IgD-negative memory B cell (primary cell): ENCODE data around the gene SORBS2. TPM values are rescaled to one million over a fixed set of nuclear protein-coding genes. Genes with fewer than 3 reads are reported as not detected.

Experiments used
- H3K27ac Mint-ChIP-seq, 3 donors: one replicate each; pipeline ENCODE4 v1.8.0; 2020 to 2022; ENCODE audit warnings: mild to moderate bottlenecking in 3 of 3, mixed read lengths in 3 of 3, moderate library complexity in 1 of 3
- H3K27me3 Mint-ChIP-seq: one replicate; pipeline ENCODE4 v1.8.0; 2021; ENCODE audit warnings: mixed read lengths
- H3K36me3 Mint-ChIP-seq: one replicate; pipeline ENCODE4 v1.8.0; 2020; ENCODE audit warnings: mild to moderate bottlenecking, mixed read lengths
- H3K4me1 Mint-ChIP-seq, 3 donors: one replicate each; pipeline ENCODE4 v1.8.0; 2020 to 2022; ENCODE audit warnings: mixed read lengths in 3 of 3, mild to moderate bottlenecking in 1 of 3
- H3K4me3 Mint-ChIP-seq, 4 donors: one replicate each; pipeline ENCODE4 v1.8.0; 2020 to 2022; ENCODE audit warnings: mild to moderate bottlenecking in 4 of 4, mixed read lengths in 4 of 4, moderate library complexity in 3 of 4
- H3K9me3 Mint-ChIP-seq, 3 donors: one replicate each; pipeline ENCODE4 v1.8.0; 2020 to 2021; ENCODE audit warnings: mixed read lengths in 3 of 3, mild to moderate bottlenecking in 1 of 3
- polyA plus RNA-seq: library from polyadenylated mRNA; unstranded; fragments of 300-500 nt; fragmentation: Illumina TruSeq; gene quantifications from one replicate; pipeline ENCODE4 v1.2.3, GENCODE V29; 2021

Gene SORBS2
- polyA plus RNA-seq, 1 donor from 2014 or later: not detected

DNA sequence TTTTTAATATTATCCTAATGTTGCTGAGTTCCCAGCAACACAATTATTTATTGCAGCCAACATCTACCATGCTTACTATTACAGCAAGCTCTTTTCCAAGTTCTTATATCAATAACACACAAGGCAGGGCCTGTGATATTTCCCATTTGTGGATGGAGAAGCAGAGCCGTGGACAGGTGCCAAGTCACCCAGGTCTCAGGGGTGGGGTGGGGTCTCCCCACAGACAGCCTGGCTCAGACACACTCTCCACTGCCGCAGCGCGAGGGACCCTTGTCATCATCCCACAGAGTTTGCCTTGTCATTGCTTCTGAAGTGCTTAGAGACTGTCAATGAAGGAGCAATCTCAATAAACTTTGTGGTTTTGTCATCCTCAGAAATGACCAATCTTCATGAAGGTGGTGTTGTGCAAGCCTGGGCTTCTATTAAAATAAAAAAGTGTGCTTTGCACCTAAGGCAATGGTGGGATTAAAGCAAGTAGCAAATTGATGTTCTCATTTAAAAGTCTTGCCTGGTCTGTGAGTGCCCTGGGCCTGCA lies 76.1 kb downstream of the SORBS2 start:
- H3K4me3 Mint-ChIP-seq: no peak overlapping the region
- peaks cover 3% of the 10 kb centered on the region for H3K36me3 Mint-ChIP-seq
- peaks cover 5% of the 10 kb centered on the region for H3K27me3 Mint-ChIP-seq
- H3K27ac Mint-ChIP-seq: no peak overlapping the region
- H3K4me1 Mint-ChIP-seq: peaks cover 22 to 30% (median 25%) of the 10 kb centered on the region in 3 donors
- peaks cover 0 to 4% (median under 1%) of the 10 kb centered on the region in 3 donors for H3K9me3 Mint-ChIP-seq

DNA sequence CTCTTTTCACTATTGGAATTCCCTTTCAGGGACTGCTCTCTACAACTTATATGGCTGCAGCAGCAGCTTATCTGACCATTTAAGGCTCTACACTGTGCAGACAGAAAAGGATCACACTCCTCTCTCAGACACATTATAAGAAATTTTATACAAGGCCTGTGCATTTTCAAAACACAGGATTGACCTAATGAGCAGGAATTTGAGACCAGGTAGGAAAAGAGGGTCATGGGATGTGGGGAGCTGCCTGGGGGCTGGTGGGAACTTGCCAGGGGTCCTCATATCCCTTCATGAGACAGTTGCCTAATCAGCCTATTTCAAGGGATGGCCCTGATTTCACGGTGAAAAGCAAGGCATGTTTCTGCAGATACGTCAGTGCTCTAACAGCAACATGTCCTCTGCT lies 77.1 kb downstream of the SORBS2 start:
- peak overlapping the region in 2 of 4 donors; percentile 4 to 78 for H3K4me3 Mint-ChIP-seq
- H3K4me1 Mint-ChIP-seq: peaks cover 21 to 31% (median 22%) of the 10 kb centered on the region in 3 donors
- peaks cover 0 to 4% (median 0%) of the 10 kb centered on the region in 3 donors for H3K9me3 Mint-ChIP-seq
- H3K27ac Mint-ChIP-seq: no peak overlapping the region
- peaks cover 6% of the 10 kb centered on the region for H3K27me3 Mint-ChIP-seq
- H3K36me3 Mint-ChIP-seq: peaks cover 3% of the 10 kb centered on the region

DNA sequence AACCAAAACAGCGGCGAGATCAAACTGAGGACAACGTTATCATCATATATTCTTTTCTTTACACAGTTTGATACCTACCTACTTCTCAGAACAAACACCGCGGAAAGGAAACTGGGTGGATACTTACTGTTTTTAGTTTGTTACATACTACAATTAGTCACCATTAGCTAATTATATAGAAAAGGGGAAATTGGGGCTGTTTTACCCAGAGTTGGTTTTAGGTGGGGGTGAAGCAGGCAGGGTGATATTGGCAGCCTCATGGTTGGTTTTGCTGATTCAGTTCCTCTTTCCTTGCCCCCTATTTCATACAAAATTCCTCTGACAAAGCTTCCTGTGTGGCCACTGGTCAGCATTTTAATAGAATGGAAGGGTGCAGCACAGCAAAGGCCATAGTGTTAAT lies 77.8 kb downstream of the SORBS2 start:
- H3K27ac Mint-ChIP-seq: peak overlapping the region in 1 of 3 donors; percentile 4
- peak overlapping the region in 1 of 4 donors; percentile 78 for H3K4me3 Mint-ChIP-seq
- peaks cover 21 to 25% (median 22%) of the 10 kb centered on the region in 3 donors for H3K4me1 Mint-ChIP-seq
- peaks cover 11% of the 10 kb centered on the region for H3K27me3 Mint-ChIP-seq
- peaks cover 3% of the 10 kb centered on the region for H3K36me3 Mint-ChIP-seq
- peaks cover 0 to 4% (median 0%) of the 10 kb centered on the region in 3 donors for H3K9me3 Mint-ChIP-seq

DNA sequence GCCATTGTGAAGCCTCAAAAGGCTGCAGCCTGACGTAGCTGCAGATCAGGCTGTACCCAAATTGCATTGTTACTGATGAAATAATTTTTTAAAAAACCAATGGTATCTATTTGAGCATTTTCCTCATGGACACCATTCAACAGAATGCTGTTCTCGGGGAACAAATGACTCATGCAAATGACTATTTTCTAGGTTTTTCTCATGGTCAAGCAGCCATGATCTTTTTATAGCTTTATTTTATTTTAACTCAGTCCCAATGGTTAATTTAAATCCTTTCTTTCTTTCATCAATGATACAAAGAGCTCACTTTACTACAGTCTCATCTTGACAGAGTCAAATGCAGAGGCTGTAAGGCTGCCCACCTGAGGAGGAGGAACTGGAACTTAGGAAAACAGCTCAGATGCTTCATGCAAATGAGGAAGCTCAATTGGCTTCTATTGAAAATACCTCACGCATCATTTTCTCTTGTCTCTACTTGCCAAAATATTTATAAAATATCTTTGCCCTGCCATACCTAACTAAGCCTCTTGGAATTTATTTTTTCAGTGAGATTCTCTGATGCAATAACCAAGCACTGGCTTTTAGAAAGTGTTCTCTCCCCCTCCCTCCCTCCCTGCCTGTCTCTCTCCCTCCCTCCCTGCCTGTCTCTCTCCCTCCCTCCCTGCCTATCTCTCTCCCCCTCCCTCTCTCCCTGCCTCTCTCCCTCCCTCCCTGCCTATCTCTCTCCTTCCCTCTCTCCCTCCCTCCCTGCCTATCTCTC lies 81.0 kb downstream of the SORBS2 start:
- H3K36me3 Mint-ChIP-seq: peaks cover 3% of the 10 kb centered on the region
- H3K4me3 Mint-ChIP-seq: peak overlapping the region in 1 of 4 donors; percentile 33
- H3K4me1 Mint-ChIP-seq: peaks cover 16 to 25% (median 21%) of the 10 kb centered on the region in 3 donors
- H3K9me3 Mint-ChIP-seq: peaks cover 0 to 4% (median 0%) of the 10 kb centered on the region in 3 donors
- peaks cover 15% of the 10 kb centered on the region for H3K27me3 Mint-ChIP-seq
- no peak overlapping the region for H3K27ac Mint-ChIP-seq

DNA sequence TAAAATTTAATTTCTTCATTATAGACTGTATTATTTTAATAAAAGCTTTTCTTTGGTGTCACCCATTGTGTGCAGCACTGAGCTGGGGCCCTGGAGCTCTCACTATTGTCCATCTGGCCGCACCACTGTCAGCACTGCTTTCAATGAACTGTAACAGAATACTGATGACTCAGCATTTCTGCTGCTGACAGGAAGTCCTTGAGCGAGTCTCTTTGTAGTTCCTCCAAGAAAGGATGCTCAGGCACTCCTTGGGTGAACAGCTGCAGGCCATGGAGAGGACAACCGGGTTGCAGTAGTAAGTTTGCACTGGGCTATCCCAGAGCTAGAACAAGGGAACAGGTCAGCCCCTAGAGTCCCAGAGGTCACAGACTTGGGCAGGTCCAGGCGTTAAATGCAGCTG lies 81.6 kb downstream of the SORBS2 start:
- no peak overlapping the region for H3K27ac Mint-ChIP-seq
- H3K4me3 Mint-ChIP-seq: peak overlapping the region in 1 of 4 donors; percentile 39
- peaks cover 0 to 4% (median 0%) of the 10 kb centered on the region in 3 donors for H3K9me3 Mint-ChIP-seq
- peaks cover 3% of the 10 kb centered on the region for H3K36me3 Mint-ChIP-seq
- H3K27me3 Mint-ChIP-seq: peaks cover 15% of the 10 kb centered on the region
- H3K4me1 Mint-ChIP-seq: peaks cover 16 to 25% (median 21%) of the 10 kb centered on the region in 3 donors

DNA sequence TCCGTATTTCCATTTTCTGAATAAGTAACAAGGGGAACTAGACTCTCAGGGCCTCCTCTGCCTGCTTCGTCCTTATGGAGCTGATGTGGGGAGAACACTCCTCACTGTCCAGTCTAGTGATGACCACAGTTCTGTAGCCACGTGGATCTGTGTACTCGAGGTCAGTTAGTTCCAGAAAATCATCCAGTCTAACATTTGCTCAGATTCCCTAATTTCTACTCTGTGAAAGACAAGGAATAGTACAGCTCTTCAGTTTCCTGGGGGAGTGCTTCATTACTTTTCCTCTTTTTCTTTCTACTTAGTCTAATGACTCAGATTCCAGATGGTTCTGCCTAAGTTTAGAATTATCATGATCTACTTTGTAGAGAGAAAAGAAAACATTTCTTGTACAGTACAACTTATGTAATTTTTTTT lies 82.6 kb downstream of the SORBS2 start:
- H3K4me3 Mint-ChIP-seq: no peak overlapping the region
- no peak overlapping the region for H3K27ac Mint-ChIP-seq
- peaks cover 3% of the 10 kb centered on the region for H3K36me3 Mint-ChIP-seq
- peaks cover 11 to 20% (median 17%) of the 10 kb centered on the region in 3 donors for H3K4me1 Mint-ChIP-seq
- H3K9me3 Mint-ChIP-seq: peaks cover 0 to 4% (median 0%) of the 10 kb centered on the region in 3 donors
- peaks cover 15% of the 10 kb centered on the region for H3K27me3 Mint-ChIP-seq

DNA sequence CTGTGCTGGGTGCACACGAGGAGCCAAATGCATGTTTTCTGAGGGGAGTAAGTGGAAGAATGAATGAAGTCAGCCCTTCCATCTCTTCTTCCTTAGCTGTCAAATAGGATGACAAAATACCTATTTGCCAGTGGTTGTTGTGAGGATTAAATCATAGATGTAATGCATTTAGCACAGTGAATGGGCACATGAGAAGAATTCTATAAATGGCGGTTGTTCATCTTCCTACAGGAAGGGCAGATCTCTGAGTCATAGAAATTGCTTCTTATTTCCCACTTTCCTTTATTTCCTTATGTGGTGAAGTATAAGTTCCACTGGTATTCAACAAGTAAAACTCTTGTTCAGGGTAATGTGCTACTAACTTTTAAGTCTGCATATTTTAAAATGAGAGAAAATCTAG lies 83.1 kb downstream of the SORBS2 start:
- no peak overlapping the region for H3K4me3 Mint-ChIP-seq
- peaks cover 0 to 4% (median 0%) of the 10 kb centered on the region in 3 donors for H3K9me3 Mint-ChIP-seq
- H3K36me3 Mint-ChIP-seq: peaks cover 3% of the 10 kb centered on the region
- H3K4me1 Mint-ChIP-seq: peaks cover 7 to 15% (median 12%) of the 10 kb centered on the region in 3 donors
- no peak overlapping the region for H3K27ac Mint-ChIP-seq
- H3K27me3 Mint-ChIP-seq: peaks cover 17% of the 10 kb centered on the region

DNA sequence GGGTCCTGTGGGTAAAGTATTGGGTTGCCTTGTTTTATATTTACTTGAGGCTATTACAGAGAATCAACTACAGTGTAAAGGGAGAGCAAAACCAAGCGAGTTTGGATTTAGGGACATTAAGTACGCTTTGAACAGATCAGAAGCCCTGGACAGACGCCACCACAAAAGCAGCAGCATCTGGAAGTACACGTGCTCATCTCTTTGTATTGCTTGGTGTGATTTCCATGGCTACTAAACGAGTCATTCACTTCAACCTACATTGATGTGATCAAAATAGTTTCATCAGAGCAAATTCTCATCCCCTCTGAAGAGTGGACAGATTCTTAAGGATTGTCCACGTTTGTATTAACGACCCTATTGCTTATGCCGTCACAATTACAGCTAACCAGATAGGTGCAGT lies 85.1 kb downstream of the SORBS2 start:
- Mint-ChIP-seq H3K4me1 (peaks cover 1 to 6% (median 4%) of the 10 kb centered on the region in 3 donors), H3K27me3 (peaks cover 17% of the 10 kb centered on the region), H3K27ac (no peak overlapping the region), H3K36me3 (no peaks in the 10 kb centered on the region), H3K4me3 (no peak overlapping the region), H3K9me3 (peaks cover 0 to under 1% (median 0%) of the 10 kb centered on the region in 3 donors)

DNA sequence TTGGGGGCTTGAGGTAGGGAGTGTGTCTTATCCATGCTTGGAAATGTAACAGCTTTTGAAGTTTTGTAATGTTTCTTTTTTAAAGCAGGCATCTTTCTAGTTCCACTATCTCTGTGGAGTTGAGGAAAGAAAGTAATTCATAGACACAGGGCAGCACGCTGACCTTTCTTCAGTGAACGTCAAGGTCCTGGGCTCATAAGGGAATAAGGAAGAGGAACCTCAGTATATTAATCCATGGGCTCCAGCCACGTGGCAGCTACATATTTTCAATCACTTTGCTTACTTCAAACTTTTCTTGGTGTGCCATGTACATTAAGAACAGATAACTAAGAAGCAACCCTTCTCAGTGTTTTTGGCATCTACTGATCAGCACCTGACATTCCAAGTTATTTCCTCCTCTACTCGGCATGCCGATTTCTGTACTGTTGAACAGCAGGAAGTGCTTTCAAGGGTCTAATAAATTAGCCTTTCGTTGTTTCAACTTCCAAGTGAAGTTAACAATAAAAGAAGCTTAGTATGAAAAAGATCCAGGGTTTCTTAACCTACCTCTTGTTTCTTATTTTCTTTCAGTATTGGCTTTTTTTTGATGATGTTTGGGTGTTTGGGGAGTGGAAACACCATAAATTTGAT lies 88.2 kb downstream of the SORBS2 start:
- H3K9me3 Mint-ChIP-seq: no peaks in the 10 kb centered on the region
- no peak overlapping the region for H3K27ac Mint-ChIP-seq
- H3K4me1 Mint-ChIP-seq: peaks cover 0 to 1% (median 0%) of the 10 kb centered on the region in 3 donors
- no peak overlapping the region for H3K4me3 Mint-ChIP-seq
- peaks cover 9% of the 10 kb centered on the region for H3K27me3 Mint-ChIP-seq
- H3K36me3 Mint-ChIP-seq: no peaks in the 10 kb centered on the region

DNA sequence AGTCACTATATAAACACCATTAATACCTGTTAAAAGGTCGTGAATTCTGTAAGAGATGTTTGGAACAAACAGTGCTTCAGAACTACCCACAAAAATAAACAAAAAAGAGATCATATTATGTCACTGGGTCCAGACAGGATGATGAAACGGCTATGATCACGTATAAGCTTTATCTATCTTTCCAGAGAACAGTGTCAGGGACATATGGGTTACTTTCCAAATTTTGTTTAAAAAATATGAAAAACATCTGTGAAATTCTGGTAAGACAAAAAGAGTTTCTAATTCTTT lies 90.0 kb downstream of the SORBS2 start:
- peaks cover 0 to 1% (median 0%) of the 10 kb centered on the region in 3 donors for H3K4me1 Mint-ChIP-seq
- H3K9me3 Mint-ChIP-seq: no peaks in the 10 kb centered on the region
- no peaks in the 10 kb centered on the region for H3K36me3 Mint-ChIP-seq
- no peak overlapping the region for H3K27ac Mint-ChIP-seq
- H3K27me3 Mint-ChIP-seq: peaks cover 5% of the 10 kb centered on the region
- H3K4me3 Mint-ChIP-seq: no peak overlapping the region

DNA sequence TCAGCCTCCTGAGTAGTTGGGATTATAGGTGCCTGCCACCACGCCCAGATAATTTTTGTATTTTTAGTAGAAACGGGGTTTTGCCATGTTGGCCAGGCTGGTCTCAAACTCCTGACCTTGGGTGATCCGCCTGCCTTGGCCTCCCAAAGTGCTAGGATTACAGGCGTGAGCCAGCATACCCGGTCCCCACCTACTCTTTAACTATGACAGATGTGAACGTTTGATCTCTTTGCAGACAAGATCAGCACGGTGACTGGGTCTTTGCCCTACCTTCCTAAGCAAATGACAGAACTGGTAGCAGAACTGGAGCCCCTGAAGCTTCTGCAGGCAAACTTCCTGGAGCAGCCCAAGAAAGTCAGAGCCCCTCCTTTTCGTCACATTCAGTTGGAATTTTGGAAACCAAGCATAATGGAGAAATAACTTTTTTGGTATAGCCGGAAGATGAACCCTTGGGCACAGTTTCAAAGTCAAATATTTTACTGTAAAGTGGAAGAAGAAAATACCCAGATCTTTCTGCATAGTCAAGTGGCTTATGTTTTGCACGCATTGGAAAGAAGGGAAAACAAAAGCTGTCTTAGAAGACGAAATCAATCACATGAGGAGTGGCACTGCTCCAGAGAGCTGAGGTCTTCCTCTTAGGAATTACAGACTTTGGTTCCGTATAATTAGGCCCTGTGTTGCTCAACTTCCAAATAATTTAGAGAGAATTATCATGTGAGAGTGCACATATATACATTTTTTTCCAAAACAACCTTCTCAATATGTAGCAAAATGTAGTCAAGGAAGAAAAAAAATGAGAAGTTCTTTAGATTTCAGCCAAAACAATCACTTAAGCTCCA lies 90.6 kb downstream of the SORBS2 start:
- Mint-ChIP-seq H3K4me3 (no peak overlapping the region), H3K9me3 (no peaks in the 10 kb centered on the region), H3K27me3 (peaks cover 9% of the 10 kb centered on the region), H3K36me3 (no peaks in the 10 kb centered on the region), H3K27ac (no peak overlapping the region), H3K4me1 (peaks cover 0 to 1% (median 0%) of the 10 kb centered on the region in 3 donors)

DNA sequence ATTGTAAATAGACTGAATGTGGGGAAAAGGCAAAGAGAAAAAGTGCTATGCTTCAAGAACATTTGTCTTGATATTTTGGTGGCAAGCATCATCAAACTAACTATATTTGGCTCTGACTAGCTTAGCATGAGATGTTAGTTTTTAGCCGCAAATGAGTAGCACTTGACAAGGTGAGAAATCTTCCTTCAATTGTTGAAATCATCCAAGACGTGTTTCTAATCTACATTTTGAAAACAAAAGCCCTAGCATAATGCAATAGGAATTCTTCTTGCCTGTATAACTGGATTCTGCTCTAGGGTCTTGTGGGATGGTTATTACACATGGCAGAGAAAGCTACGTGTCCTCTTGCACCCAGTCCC lies 92.5 kb downstream of the SORBS2 start:
- no peaks in the 10 kb centered on the region for H3K9me3 Mint-ChIP-seq

DNA sequence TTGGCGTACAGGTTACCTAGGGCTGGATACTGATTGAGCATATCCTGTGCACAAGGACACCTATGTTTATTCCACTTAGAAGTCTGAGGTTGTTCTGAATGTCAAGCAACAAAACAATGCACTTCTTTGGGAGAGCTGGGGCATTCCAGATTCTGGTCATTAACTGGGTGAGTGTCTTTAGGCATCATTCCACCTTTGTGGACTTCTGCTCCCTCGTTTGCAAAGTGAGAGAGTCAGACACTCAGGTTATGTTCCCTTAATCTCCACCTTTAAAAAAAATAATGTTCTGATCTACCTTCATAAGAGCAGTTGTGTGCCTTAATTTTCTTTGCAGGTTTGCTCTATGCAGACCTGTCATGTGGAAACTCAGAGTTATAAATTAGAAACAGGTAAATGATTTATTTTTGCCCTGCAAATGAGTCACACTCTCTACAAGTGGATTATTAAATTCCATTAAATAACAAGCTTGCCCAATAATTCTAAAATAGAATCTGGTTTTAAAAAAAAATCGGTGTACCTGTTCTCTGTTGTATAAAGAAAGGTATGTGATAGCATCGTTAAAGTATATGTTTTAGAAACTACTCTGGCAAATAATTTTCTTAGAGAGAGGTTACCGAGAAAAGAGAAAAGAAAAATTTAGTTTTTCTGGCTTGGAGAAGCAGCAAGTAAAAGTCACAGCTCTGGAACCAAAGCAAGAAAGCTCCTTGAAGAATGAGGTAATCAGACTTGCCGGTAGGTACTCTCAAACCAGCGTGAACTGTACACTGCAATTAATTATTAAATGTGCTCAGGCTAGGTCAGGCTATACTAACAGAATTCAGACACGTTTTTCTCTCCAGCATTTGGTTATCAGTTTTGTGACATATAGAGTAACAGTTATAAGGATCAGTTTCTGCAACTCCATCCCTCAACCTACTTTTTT lies 93.2 kb downstream of the SORBS2 start:
- Mint-ChIP-seq H3K27me3 (peaks cover 17% of the 10 kb centered on the region), H3K4me1 (peaks cover 0 to 1% (median 0%) of the 10 kb centered on the region in 3 donors), H3K9me3 (no peaks in the 10 kb centered on the region)

More for the DNA sequence above, 92.5 kb downstream of the SORBS2 start:
- Mint-ChIP-seq H3K4me3 (no peak overlapping the region), H3K4me1 (peaks cover 0 to 1% (median 0%) of the 10 kb centered on the region in 3 donors), H3K27me3 (peaks cover 14% of the 10 kb centered on the region), H3K27ac (peak overlapping the region in 1 of 3 donors; percentile 60), H3K36me3 (no peaks in the 10 kb centered on the region)

DNA sequence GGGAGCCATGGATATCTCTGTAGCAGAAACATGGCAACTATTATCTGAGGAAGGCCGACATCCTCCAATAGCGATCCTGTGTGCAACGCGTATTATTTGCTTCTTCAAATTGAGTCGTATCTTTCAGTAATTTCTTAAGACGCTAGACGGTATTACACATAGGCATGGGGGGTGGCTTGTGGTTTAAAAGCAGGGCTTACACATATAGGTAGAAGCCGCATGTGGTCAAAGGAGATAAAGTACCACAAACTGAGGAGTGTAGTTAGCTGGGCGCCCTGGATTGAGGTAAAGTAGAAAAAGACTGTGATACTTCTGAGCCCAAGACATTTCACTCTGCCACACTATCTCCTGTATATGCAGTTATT lies 94.6 kb downstream of the SORBS2 start:
- Mint-ChIP-seq H3K4me3 (no peak overlapping the region), H3K27ac (no peak overlapping the region), H3K4me1 (no peaks in the 10 kb centered on the region), H3K36me3 (no peaks in the 10 kb centered on the region), H3K9me3 (no peaks in the 10 kb centered on the region), H3K27me3 (peaks cover 18% of the 10 kb centered on the region)

More for the DNA sequence above, 93.2 kb downstream of the SORBS2 start:
- H3K4me3 Mint-ChIP-seq: no peak overlapping the region
- H3K27ac Mint-ChIP-seq: peak overlapping the region in 1 of 3 donors; percentile 60
- H3K36me3 Mint-ChIP-seq: no peaks in the 10 kb centered on the region
